ENCODE measurements around the gene STK38L. TPM values are rescaled to one million over a fixed set of nuclear protein-coding genes. Genes with fewer than 3 reads are reported as not detected.

STK38L gene
- polyA plus RNA-seq, 1 of the 3 experiments (the other 2 are of a cell fraction) = 4.7 TPM

- TF ChIP-seq SIN3A (IDR thresholded peaks at IDR 0.05; ENCODE audit: borderline replicate concordance, low read depth, low read length) (no peak), FOXM1 (IDR thresholded peaks at IDR 0.05; ENCODE audit: low read depth) (no peak), MXI1 (IDR thresholded peaks at IDR 0.05; ENCODE audit: low read depth, low read length) (no peak), MEF2A (IDR thresholded peaks at IDR 0.05; ENCODE audit: borderline replicate concordance, low read depth) (no peak), YY1 (IDR thresholded peaks at IDR 0.05; ENCODE audit: low read depth) (no peak), GABPA (IDR thresholded peaks at IDR 0.05; ENCODE audit: low read depth) (no peak), TAF1 (IDR thresholded peaks at IDR 0.05; ENCODE audit: borderline replicate concordance, low read depth, low read length) (no peak), JUND (IDR thresholded peaks at IDR 0.05) (no peak), IRF3 (IDR thresholded peaks at IDR 0.05; ENCODE audit: low read depth, low read length) (no peak), RXRA (IDR thresholded peaks at IDR 0.05; ENCODE audit: borderline replicate concordance, low read depth) (no peak), EZH2phosphoT487 (IDR thresholded peaks at IDR 0.05; ENCODE audit: borderline replicate concordance, low read depth) (no peak), TEAD4 (IDR thresholded peaks at IDR 0.05; ENCODE audit: borderline replicate concordance, insufficient read depth) (no peak), ELF1 (IDR thresholded peaks at IDR 0.05) (no peak), USF2 (IDR thresholded peaks at IDR 0.05; ENCODE audit: borderline replicate concordance, low read depth, low read length) (no peak)
- ChIA-PET POLR2A (no interaction called here), CTCF (no interaction called here)
- Histone ChIP-seq H2AFZ (ENCODE audit: low read depth) (no peak overlapping the region), H3K9me2 (no peaks in the 10 kb centered on the region), H3K9ac (no peak overlapping the region), H3K4me3 (ENCODE audit: low read depth in 2 of 2, low read length in 1 of 2) (no peak overlapping the region), H3K27me3 (ENCODE audit: insufficient read depth) (no peaks in the 10 kb centered on the region), H3F3A (replicated peaks; ENCODE audit: insufficient read depth) (peaks cover 12% of the 10 kb centered on the region), H3K4me1 (ENCODE audit: control insufficient read depth in 1 of 2, insufficient read depth in 2 of 2, low read depth in 1 of 2, low read length in 1 of 2) (peaks cover 0 to 5% of the 10 kb centered on the region in 2 experiments; a peak in 2 of 4 replicates), H4K20me1 (ENCODE audit: insufficient read depth) (no peaks in the 10 kb centered on the region), H3K9me3 (no peaks in the 10 kb centered on the region), H3K4me2 (no peak overlapping the region), H3K27ac (ENCODE audit: low read depth in 2 of 2, low read length in 1 of 2) (no peak overlapping the region), H3K36me3 (replicated peaks in 1 of 2; ENCODE audit: control insufficient read depth in 1 of 2, insufficient read depth in 2 of 2, low read length in 1 of 2) (no peaks in the 10 kb centered on the region), H3K79me2 (ENCODE audit: insufficient read depth) (peaks cover 76% of the 10 kb centered on the region)
- 100% methylated on average over 1 of the region's 1 CpG for WGBS (ENCODE audit: low lambda C conversion rate)
- no peak for DNase-seq
Measured at GRCh38 chr12:27337376-27337775, 93.3 kb downstream of the STK38L start.

GRCh38 chr12:27338473-27338872, 94.4 kb downstream of the STK38L start:
- H3K4me2 ChIP-seq = no peak overlapping the region
- H2AFZ ChIP-seq (ENCODE audit: low read depth) = no peak overlapping the region
- no peak for DNase-seq
- peaks cover 74% of the 10 kb centered on the region for H3K79me2 ChIP-seq (ENCODE audit: insufficient read depth)
- H3K9ac ChIP-seq = no peak overlapping the region
- no peak overlapping the region for H3K4me3 ChIP-seq (ENCODE audit: low read depth in 2 of 2, low read length in 1 of 2)
- H3K9me3 ChIP-seq = no peaks in the 10 kb centered on the region
- no peaks in the 10 kb centered on the region for H3K9me2 ChIP-seq
- 94% methylated on average over 1 of the region's 1 CpG for WGBS (ENCODE audit: low lambda C conversion rate)
- H3F3A ChIP-seq (replicated peaks; ENCODE audit: insufficient read depth) = peaks cover 23% of the 10 kb centered on the region
- ChIA-PET POLR2A (no interaction called here), CTCF (interaction anchor here (1.2 kb wide), 1 partner anchor 32 kb away, joined by 3 read pairs; no protein-coding TSS in a partner anchor)
- TF ChIP-seq MAX (IDR thresholded peaks at IDR 0.05; ENCODE audit: low read depth) = no peak
- H3K27ac ChIP-seq (ENCODE audit: low read depth in 2 of 2, low read length in 1 of 2) = no peak overlapping the region
- peaks cover 1 to 5% of the 10 kb centered on the region in 2 experiments; a peak in 3 of 4 replicates for H3K4me1 ChIP-seq (ENCODE audit: control insufficient read depth in 1 of 2, insufficient read depth in 2 of 2, low read depth in 1 of 2, low read length in 1 of 2)
- no peaks in the 10 kb centered on the region for H3K36me3 ChIP-seq (replicated peaks in 1 of 2; ENCODE audit: control insufficient read depth in 1 of 2, insufficient read depth in 2 of 2, low read length in 1 of 2)
- no peaks in the 10 kb centered on the region for H4K20me1 ChIP-seq (ENCODE audit: insufficient read depth)
- H3K27me3 ChIP-seq (ENCODE audit: insufficient read depth) = no peaks in the 10 kb centered on the region
